SK-N-MC (cell line): ENCODE measurements around the gene ALDH8A1.

Experiments used
- DNase-seq: peaks from one replicate; pipeline ENCODE4 v3.0.0-alpha.2; 2011; ENCODE audit warnings: low read depth, low spot score
- H3K27ac ChIP-seq: fragments of 200-600 bp; sonication (generic); 2 replicates; pipeline ENCODE4 v1.5.1; 2016; ENCODE audit warnings: mixed run types
- H3K36me3 ChIP-seq: fragments of 200-600 bp; sonication (generic); 2 replicates; pipeline ENCODE4 v1.6.1; 2017; ENCODE audit warnings: antibody characterized with exemption, low read length, mixed read lengths; ENCODE audit not compliant: insufficient read depth
- H3K4me3 ChIP-seq: fragments of 200-600 bp; sonication (generic); 2 replicates; pipeline ENCODE4 v1.5.1; 2016
- H3K9ac ChIP-seq: fragments of 200-600 bp; sonication (generic); 2 replicates; pipeline ENCODE4 v1.8.0; 2017; ENCODE audit warnings: mixed run types, mixed read lengths; ENCODE audit not compliant: insufficient read length
- H3K9me3 ChIP-seq: fragments of 200-600 bp; sonication (generic); 2 replicates; pipeline ENCODE4 v1.6.1; 2017; ENCODE audit warnings: low read depth, mild to moderate bottlenecking, antibody characterized with exemption, low read length, moderate library complexity, mixed read lengths
- EZH2 ChIP-seq: fragments of 200-600 bp; sonication (generic); IDR thresholded peaks from one replicate; pipeline ENCODE4 v1.6.1; 2017; ENCODE audit warnings: antibody characterized with exemption
- FOXP2 ChIP-seq: optimal IDR thresholded peaks from 2 replicates; pipeline ENCODE3; 2011; ENCODE audit warnings: mild to moderate bottlenecking, moderate library complexity; ENCODE audit not compliant: insufficient read depth; ENCODE audit errors: extremely low read length, control extremely low read depth
- POLR2AphosphoS5 ChIP-seq: IDR thresholded peaks from 2 replicates; pipeline ENCODE4 v1.6.1; 2012; ENCODE audit warnings: mild to moderate bottlenecking, low read depth, low read length, borderline replicate concordance

ALDH8A1 gene

GRCh38 chr6:134983823-134984222 is 33.9 kb upstream of the ALDH8A1 start:
- TF ChIP-seq POLR2AphosphoS5 = no peak
- TF ChIP-seq EZH2 = no peak
- TF ChIP-seq FOXP2 = no peak
- Histone ChIP-seq H3K4me3 (no peak overlapping the region), H3K9ac (no peak overlapping the region), H3K9me3 (no peaks in the 10 kb centered on the region), H3K27ac (no peak overlapping the region), H3K36me3 (peaks cover 47% of the 10 kb centered on the region)
- DNase-seq = no peak

GRCh38 chr6:134982161-134982560 is 32.3 kb upstream of the ALDH8A1 start:
- Histone ChIP-seq H3K9ac (no peak overlapping the region), H3K27ac (no peak overlapping the region), H3K9me3 (no peaks in the 10 kb centered on the region), H3K36me3 (peaks cover 58% of the 10 kb centered on the region), H3K4me3 (no peak overlapping the region)
- no peak for DNase-seq
- TF ChIP-seq EZH2 (no peak), POLR2AphosphoS5 (no peak), FOXP2 (no peak)

GRCh38 chr6:134980846-134981245 is 30.9 kb upstream of the ALDH8A1 start:
- TF ChIP-seq EZH2 (no peak), FOXP2 (no peak), POLR2AphosphoS5 (no peak)
- no peak for DNase-seq
- peaks cover 67% of the 10 kb centered on the region for H3K36me3 ChIP-seq
- H3K9me3 ChIP-seq = no peaks in the 10 kb centered on the region
- no peak overlapping the region for H3K27ac ChIP-seq
- no peak overlapping the region for H3K4me3 ChIP-seq
- no peak overlapping the region for H3K9ac ChIP-seq

- no peak overlapping the region for H3K4me3 ChIP-seq
- H3K9me3 ChIP-seq = no peaks in the 10 kb centered on the region
- no peak overlapping the region for H3K9ac ChIP-seq
- TF ChIP-seq POLR2AphosphoS5 (no peak), EZH2 (no peak), FOXP2 (no peak)
- H3K27ac ChIP-seq = no peak overlapping the region
- peaks cover 63% of the 10 kb centered on the region for H3K36me3 ChIP-seq
- no peak for DNase-seq
Measured at GRCh38 chr6:134979142-134979541, 29.2 kb upstream of the ALDH8A1 start.

- TF ChIP-seq POLR2AphosphoS5 (no peak), EZH2 (no peak), FOXP2 (no peak)
- no peak overlapping the region for H3K27ac ChIP-seq
- H3K9ac ChIP-seq = no peak overlapping the region
- peaks cover 50% of the 10 kb centered on the region for H3K36me3 ChIP-seq
- H3K4me3 ChIP-seq = no peak overlapping the region
- no peak for DNase-seq
- no peaks in the 10 kb centered on the region for H3K9me3 ChIP-seq
Measured at GRCh38 chr6:134974370-134974769, 24.5 kb upstream of the ALDH8A1 start.

GRCh38 chr6:134967711-134968110 is 17.8 kb upstream of the ALDH8A1 start:
- H3K9ac ChIP-seq = no peak overlapping the region
- no peak overlapping the region for H3K27ac ChIP-seq
- no peaks in the 10 kb centered on the region for H3K9me3 ChIP-seq
- no peak for TF ChIP-seq POLR2AphosphoS5
- TF ChIP-seq EZH2 = no peak
- no peak for TF ChIP-seq FOXP2
- H3K4me3 ChIP-seq = no peak overlapping the region
- H3K36me3 ChIP-seq = peaks cover 48% of the 10 kb centered on the region
- DNase-seq = no peak

- Histone ChIP-seq H3K9me3 (no peaks in the 10 kb centered on the region), H3K36me3 (peaks cover 62% of the 10 kb centered on the region), H3K4me3 (no peak overlapping the region), H3K9ac (no peak overlapping the region), H3K27ac (no peak overlapping the region)
- TF ChIP-seq FOXP2 (no peak), POLR2AphosphoS5 (no peak), EZH2 (no peak)
- DNase-seq = no peak
Measured at GRCh38 chr6:134964451-134965203, 14.7 kb upstream of the ALDH8A1 start.

GRCh38 chr6:134962421-134962820 is 12.5 kb upstream of the ALDH8A1 start:
- Histone ChIP-seq H3K4me3 (no peak overlapping the region), H3K9ac (no peak overlapping the region), H3K9me3 (no peaks in the 10 kb centered on the region), H3K36me3 (peaks cover 68% of the 10 kb centered on the region), H3K27ac (no peak overlapping the region)
- DNase-seq = no peak
- TF ChIP-seq POLR2AphosphoS5 (no peak), FOXP2 (no peak), EZH2 (no peak)

GRCh38 chr6:134961366-134961765 is 11.5 kb upstream of the ALDH8A1 start:
- DNase-seq = no peak
- no peak overlapping the region for H3K9ac ChIP-seq
- no peaks in the 10 kb centered on the region for H3K9me3 ChIP-seq
- no peak overlapping the region for H3K4me3 ChIP-seq
- H3K36me3 ChIP-seq = peaks cover 63% of the 10 kb centered on the region
- no peak overlapping the region for H3K27ac ChIP-seq
- no peak for TF ChIP-seq EZH2
- no peak for TF ChIP-seq POLR2AphosphoS5
- no peak for TF ChIP-seq FOXP2
